SIG-M5 treated with dmso at 0.1 percent for 504 hours (cell line): ENCODE results near the gene ESYT1.

ENCODE experiments used
- DNase-seq: peaks from one replicate; lab custom pipeline; 2025; ENCODE audit not compliant: unreplicated experiment; lab: John Stamatoyannopoulos, UW

The ESYT1 gene

DNA sequence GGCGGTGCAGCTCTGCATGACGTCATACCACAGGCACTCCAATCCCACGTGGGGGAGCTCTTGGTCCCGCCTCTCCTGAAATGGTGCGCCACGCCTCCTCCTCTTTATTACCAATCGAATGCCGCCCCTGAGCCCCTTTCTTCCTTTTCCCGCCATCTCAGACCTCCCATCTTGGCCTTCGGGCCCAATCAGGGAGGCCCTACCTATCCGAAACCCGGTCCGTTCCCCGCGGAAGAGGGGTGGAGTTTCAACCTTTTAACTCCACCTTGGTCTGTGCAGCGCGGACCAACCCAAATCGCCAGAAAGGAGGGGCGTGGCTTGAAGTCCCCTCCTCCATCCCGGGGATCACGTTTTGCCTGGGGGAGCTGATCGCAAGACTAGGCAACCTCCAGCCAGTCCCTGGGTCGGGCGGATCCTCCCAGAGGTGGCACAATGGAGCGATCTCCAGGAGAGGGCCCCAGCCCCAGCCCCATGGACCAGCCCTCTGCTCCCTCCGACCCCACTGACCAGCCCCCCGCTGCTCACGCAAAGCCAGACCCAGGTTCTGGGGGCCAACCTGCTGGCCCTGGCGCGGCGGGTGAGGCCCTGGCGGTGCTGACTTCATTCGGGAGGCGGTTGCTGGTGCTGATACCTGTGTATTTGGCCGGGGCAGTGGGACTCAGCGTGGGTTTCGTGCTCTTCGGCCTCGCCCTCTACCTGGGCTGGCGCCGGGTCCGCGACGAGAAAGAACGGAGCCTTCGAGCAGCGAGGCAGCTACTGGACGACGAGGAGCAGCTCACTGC lies at the start of gene ESYT1:
TSS of gene ESYT1 (plus strand) at position 380 of the 782 bp plus-strand sequence. CDS start at position 433, 53 bp downstream.
- DNase-seq = peak; percentile 100

- no peak for DNase-seq
Measured at GRCh38 chr12:56078427-56078826, 49.6 kb upstream of the ESYT1 start.

DNA sequence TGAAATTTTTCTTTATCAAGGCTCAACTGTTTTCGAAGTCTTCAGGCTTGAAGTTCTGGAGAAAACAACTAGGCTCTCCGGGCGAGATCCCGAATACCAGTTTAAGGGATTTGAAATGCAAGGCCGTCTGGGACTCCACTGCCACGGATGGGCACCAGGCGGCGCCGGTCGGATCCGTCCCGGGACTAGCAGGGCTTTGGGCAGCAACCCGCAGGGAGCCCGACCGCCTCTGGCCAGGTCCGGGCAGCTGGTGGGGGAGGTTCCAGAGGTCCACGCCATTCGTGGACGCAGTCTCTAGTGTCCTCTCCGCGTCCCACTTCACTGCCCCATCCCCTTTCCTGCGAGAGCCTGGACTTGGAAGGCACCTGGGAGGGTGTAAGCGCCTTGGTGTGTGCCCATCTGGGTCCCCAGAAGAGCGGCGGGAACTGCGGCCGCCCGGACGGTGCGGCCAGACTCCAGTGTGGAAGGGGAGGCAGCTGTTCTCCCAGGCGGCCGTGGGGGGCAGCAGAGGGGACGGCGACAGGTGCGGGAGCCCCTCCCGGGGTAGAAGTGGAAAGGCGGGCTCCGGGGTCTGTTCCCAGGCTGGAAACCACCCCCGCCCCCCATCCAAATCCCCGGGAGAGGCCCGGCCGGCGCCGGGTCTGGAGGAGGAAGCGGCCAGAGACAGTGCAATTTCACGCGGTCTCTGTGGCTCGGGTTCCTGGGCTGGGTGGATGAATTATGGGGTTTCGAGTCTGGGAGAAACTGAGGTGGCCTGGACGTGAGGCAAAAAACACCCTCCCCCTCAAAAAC lies 48.9 kb upstream of the ESYT1 start:
- peak; percentile 54 for DNase-seq

GRCh38 chr12:56079723-56080555 lies 48.1 kb upstream of the ESYT1 start, which contains the start of gene ERBB3:
Gene ERBB3 (plus strand): TSS chr12:56080165. CDS start chr12:56080301, 136 bp downstream.
- peak; percentile 86 for DNase-seq

GRCh38 chr12:56080556-56081138 lies 47.4 kb upstream of the ESYT1 start:
- DNase-seq = no peak

DNA sequence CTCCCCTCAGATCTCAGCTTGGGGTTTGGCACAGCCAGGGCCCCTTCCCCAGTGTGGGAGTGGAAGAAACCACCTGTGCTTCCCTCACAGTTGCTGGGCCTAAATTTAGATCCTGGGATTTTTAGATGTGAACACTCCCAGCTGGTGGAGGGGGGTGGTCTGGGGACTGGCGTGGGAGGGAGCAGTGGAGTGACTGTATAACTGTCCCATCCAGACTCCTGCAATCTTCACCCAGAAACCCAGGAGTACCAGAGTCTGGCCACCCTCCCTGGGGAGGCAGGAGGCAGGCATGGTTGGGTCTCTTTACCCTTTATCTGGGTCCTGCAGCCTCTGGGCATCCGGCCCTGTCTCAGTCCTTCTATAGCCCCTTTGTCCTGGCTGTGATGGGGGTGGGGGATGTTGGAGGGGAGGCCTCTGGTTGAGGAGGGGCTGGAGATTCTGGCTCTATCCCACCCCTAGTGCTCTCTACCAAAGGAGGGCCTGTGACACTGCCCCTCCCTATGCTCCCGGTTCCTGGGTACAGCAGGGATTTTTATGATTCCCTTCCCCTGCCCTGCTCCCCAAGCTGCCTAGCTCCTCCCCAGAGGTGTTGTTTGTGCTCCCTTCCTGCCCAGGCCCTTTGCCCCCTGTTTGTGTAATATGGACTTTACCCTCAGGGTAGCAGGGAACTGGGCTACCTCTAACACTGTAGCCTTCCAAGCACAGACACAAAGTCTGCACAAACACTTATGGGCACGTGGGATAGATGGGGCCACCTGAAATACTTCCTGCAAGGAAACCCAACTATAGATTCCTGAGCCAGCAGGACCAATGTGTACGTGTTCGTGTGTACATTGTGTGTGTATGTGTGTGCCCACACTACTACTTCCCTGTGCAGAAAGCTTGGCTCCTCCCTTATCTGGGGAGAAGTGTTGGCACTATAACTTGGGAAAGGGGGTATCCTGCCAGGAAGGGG lies 46.4 kb upstream of the ESYT1 start:
- DNase-seq = no peak

GRCh38 chr12:56082382-56082781 lies 45.7 kb upstream of the ESYT1 start:
- DNase-seq = no peak

DNA sequence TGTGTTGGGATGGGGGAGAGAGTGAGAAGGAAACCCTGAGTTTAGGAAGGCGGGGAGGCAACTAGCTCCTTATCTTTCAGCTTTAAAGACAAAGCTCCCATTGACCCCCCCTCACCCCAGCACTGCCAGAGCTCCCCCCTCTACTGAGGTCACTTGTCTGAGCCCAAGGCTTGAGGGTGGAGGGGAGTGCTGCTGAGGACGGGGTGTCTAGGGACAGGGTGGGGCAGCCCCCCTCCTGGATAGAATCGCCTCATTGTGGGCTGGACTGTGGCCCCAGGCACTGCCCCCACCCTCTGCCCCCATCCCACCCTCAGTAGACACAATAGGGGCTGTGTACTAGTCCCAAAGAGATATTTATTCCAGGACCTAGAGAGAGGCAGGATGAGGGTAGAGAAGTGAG lies 45.1 kb upstream of the ESYT1 start:
- no peak for DNase-seq

GRCh38 chr12:56084958-56085543 lies 43.0 kb upstream of the ESYT1 start:
- peak; percentile 50 for DNase-seq

- DNase-seq = peak; percentile 31
Measured at GRCh38 chr12:56086096-56086495, 42.0 kb upstream of the ESYT1 start.

DNA sequence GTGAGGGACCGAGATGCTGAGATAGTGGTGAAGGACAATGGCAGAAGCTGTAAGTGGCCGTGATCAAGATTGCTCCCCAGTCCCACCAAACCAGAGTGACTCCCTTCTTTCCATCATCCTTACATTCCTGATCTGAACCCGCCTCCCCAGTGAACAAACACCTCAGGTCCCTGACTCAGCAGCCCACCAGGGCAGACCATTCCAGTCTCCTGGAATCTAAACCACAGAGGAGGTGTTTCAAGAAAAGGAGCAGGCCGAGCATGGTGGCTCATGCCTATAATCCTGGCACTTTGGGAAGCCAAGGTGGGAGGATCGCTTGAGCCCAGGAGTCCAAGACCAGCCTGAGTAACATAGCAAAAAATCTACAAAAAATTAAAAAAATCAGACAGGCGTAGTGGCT lies 41.5 kb upstream of the ESYT1 start:
- DNase-seq = no peak

DNA sequence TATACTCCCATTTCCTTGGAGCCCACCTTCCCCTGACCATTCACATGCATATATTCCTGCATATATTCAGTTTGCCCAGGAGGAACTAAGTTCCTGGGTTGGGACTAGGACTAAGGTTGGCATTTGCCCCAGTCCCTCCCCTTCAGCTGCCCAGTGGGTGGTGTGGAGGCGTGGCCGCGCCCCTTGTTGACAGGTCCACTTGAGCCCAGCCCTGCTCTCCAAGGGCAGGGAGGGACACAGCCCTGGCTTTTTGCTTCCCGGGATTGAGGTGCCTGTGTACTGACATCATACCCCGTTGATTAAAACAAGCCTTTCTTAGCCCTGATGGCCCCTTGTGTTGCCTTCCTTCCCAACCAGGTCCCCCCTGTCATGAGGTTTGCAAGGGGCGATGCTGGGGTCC lies 40.8 kb upstream of the ESYT1 start:
- no peak for DNase-seq

GRCh38 chr12:56097738-56098137 lies 30.3 kb upstream of the ESYT1 start:
- no peak for DNase-seq

GRCh38 chr12:56098592-56098991 lies 29.5 kb upstream of the ESYT1 start:
- DNase-seq = no peak

DNA sequence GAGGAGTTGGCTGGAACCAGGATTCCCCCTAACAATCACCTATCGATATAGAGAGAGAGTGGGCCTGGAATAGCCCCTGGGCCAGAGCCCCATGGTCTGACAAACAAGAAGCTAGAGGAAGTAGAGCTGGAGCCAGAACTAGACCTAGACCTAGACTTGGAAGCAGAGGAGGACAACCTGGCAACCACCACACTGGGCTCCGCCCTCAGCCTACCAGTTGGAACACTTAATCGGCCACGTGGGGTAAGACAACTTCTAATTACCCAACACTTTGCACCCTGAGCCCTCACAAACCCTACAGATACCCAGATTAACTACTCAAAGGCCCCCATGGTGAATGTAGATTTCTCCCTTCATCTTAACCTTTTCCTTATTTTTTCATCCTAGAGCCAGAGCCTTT lies 28.3 kb upstream of the ESYT1 start:
- no peak for DNase-seq

DNA sequence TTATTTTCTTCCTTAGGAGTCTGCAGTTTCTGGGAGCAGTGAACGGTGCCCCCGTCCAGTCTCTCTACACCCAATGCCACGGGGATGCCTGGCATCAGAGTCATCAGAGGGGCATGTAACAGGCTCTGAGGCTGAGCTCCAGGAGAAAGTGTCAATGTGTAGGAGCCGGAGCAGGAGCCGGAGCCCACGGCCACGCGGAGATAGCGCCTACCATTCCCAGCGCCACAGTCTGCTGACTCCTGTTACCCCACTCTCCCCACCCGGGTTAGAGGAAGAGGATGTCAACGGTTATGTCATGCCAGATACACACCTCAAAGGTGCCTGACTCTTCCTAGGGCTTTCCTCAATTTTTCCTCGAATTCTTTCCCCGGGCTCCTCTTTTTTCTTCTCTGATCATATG lies 27.0 kb upstream of the ESYT1 start:
- DNase-seq = no peak

DNA sequence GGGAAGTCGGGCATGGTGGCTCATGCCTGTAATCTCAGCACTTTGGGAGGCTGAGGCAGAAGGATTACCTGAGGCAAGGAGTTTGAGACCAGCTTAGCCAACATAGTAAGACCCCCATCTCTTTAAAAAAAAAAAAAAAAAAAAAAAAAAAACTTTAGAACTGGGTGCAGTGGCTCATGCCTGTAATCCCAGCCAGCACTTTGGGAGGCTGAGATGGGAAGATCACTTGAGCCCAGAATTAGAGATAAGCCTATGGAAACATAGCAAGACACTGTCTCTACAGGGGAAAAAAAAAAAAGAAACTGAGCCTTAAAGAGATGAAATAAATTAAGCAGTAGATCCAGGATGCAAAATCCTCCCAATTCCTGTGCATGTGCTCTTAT lies 25.4 kb upstream of the ESYT1 start:
- no peak for DNase-seq

- no peak for DNase-seq
Measured at GRCh38 chr12:56103066-56103711, 24.9 kb upstream of the ESYT1 start.

DNA sequence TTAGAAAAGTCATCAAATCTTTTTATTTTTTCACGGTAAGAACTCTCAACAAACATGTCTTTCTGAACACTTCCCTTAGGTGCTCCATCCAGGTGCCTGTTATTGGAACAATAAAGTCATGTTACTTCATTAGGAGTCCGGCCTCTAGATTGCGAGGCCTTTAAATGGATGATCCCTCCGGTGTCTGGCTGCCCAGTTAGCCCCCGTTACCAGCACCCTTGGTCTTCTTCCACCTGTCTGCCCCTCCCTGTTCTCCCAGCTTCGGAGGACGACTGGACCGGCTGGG lies 24.3 kb upstream of the ESYT1 start:
- DNase-seq = no peak
